SK-N-SH (cell line): Measurements from ENCODE around the gene BRD4.

Source experiments
- CTCF ChIP-seq: fragments of 200-600 bp; sonication (generic); IDR thresholded peaks from 2 replicates; pipeline ENCODE4 v1.6.1; 2017; ENCODE audit warnings: antibody characterized with exemption, mild to moderate bottlenecking, moderate library complexity
- GABPA ChIP-seq: IDR thresholded peaks from 2 replicates; pipeline ENCODE4 v1.4.0; 2012; ENCODE audit warnings: low read depth, mild to moderate bottlenecking
- SIN3A ChIP-seq: IDR thresholded peaks from 2 replicates; pipeline ENCODE4 v1.6.1; 2012; ENCODE audit warnings: low read depth, mild to moderate bottlenecking, low read length, moderate library complexity, borderline replicate concordance
- SMC3 ChIP-seq: IDR thresholded peaks from 2 replicates; pipeline ENCODE4 v1.6.1; 2012; ENCODE audit warnings: low read depth, low read length, improper control_type of control experiment
- TAF1 ChIP-seq: IDR thresholded peaks from 2 replicates; pipeline ENCODE4 v1.6.1; 2012; ENCODE audit warnings: low read depth, mild to moderate bottlenecking, low read length, moderate library complexity, borderline replicate concordance

DNA sequence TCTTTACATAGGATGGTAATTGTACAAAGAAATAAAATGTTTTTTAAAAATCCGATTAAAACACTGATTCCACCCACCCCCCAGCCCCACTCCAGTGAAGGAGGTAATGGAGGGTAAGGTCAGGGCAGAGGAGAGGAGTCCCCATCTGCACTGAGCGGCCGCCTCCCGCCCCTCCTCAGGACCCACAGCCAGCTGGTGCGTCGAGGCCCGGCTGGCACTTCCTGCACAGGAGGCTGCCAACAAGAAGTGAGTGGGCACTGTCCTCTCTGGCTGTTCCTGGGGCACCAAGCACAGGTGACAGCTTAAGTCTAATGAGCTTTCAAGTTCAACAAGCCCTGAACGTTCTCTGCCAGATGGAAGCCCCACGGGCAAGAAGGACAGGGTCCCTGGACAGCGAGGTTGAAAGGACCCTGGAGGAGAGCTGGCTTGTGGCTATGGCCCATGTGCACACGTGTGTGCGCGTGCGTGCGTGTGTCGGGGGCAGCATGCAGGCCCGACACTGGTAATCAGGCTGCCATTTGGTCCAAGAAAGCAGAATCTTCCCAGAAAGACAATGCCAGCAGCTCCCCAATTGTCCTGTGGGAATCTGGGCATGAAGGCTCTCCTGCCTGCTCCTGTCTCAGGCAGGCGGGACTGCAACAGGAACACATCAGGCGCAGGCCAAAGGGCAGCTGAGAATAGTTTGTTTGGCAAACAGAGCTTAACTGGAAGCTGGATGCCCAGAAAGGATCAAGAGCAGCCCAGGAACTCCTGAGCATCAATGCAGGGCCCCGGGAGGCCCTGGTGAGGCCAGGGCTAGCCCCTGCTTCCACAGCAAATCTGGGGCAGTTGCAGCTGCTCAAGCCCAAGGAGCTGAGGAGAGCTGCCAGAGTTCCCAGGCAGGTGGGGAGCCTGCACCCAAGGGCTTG is 85.0 kb downstream of the BRD4 start:
- TF ChIP-seq SIN3A (no peak), CTCF (no peak), TAF1 (no peak), GABPA (no peak), SMC3 (no peak)
